Esophagus muscularis mucosa (tissue), 4 donors: Measurements from ENCODE around the gene ADH1C. TPM values are rescaled to one million over a fixed set of nuclear protein-coding genes. Genes with fewer than 3 reads are reported as not detected.

Experiments used
- DNase-seq: peaks from one replicate; pipeline ENCODE4 v3.0.0-alpha.2; 2017; ENCODE audit errors: extremely low spot score
- H3K27ac ChIP-seq, 4 donors: fragments of 200-600 bp; sonication (generic); replicated peaks in 1 of 4; 1 replicate in 3 of 4; 2 replicates in 1 of 4; pipeline ENCODE4 v1.5.1; 2016 to 2019; ENCODE audit warnings: mild to moderate bottlenecking in 1 of 4
- H3K27me3 ChIP-seq, 4 donors: fragments of 200-600 bp; sonication (generic); one replicate each; pipeline versions ENCODE4 v1.5.1 to v1.6.0; 2016 to 2019
- H3K36me3 ChIP-seq, 4 donors: fragments of 200-600 bp; sonication (generic); one replicate each; pipeline ENCODE4 v1.5.1; 2016 to 2019
- H3K4me1 ChIP-seq, 4 donors: fragments of 200-600 bp; sonication (generic); one replicate each; pipeline ENCODE4 v1.5.1; 2016 to 2019
- H3K4me3 ChIP-seq, 4 donors: fragments of 200-600 bp; sonication (generic); 1 replicate in 2 of 4; 2 replicates in 2 of 4; pipeline ENCODE4 v1.5.1; 2016 to 2019; ENCODE audit warnings: mild to moderate bottlenecking in 4 of 4, moderate library complexity in 1 of 4
- H3K9me3 ChIP-seq, 4 donors: fragments of 200-600 bp; sonication (generic); 1 replicate in 3 of 4; 2 replicates in 1 of 4; pipeline ENCODE4 v1.5.1; 2016 to 2019
- EP300 ChIP-seq: sonication (generic); formaldehyde crosslinking; IDR thresholded peaks from one replicate; pipeline ENCODE4 v1.6.1; 2017; ENCODE audit warnings: antibody characterized with exemption
- POLR2A ChIP-seq: fragments of 450-650 bp; IDR thresholded peaks from one replicate; pipeline ENCODE4 v1.6.1; 2017; ENCODE audit warnings: antibody characterized with exemption, moderate library complexity, mild to moderate bottlenecking, low read depth
- POLR2AphosphoS5 ChIP-seq, 2 donors: sonication (generic); formaldehyde crosslinking; IDR thresholded peaks; one replicate each; pipeline ENCODE4 v1.6.1; 2017; ENCODE audit warnings: antibody characterized with exemption in 2 of 2
- WGBS: methylation state at CpG from one replicate; pipeline ENCODE4 v1.1.5; 2018; 5-methylcytosine and 5-hydroxymethylcytosine counted together
- intact Hi-C: fragments of 100-400 bp; cut with DNase I; formaldehyde crosslinking; loops from one replicate; pipeline ENCODE4 v1.15.1; 2023
- total RNA-seq, 4 donors: library from RNA; depleted of rRNA; stranded (reverse); fragments of >200 nt; gene quantifications; one replicate each; pipeline versions ENCODE4 v1.1.0 to v1.2.1, GENCODE V29; 2016
- TF ChIP-seq, protein P1 (sequence below), 3 experiments: fragments of 200-600 bp in 2 of 3; fragments of 450-650 bp in 1 of 3; sonication (generic) in 2 of 3; IDR thresholded peaks; one replicate each; pipeline ENCODE4 v1.5.1; 2017 to 2019; ENCODE audit warnings: antibody characterized with exemption in 3 of 3, mild to moderate bottlenecking in 2 of 3, moderate library complexity in 1 of 3

The ADH1C gene
- total RNA-seq, 4 donors from 2014 or later: 4.0 to 6.1 (median 4.9) TPM

DNA sequence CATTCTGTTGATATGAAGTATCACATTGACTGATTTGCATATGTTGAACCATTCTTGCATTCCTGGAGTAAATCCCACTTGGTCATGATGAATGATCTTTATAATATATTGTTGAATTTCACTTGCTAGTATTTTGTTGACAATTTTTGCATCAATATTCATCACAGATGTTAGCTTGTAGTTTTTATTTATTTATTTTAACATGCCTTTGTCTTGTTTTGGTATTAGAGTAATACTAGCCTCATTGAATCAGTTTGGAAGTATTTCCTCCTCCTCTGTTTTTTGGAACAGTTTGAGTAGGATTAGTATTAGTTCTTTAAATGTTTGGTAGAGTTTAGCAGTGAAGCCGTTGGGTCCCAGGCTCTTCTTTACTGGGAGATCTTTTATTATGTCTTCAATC, 13.9 kb upstream of the ADH1C start:
- TF ChIP-seq POLR2A: no peak
- TF ChIP-seq EP300: no peak
- TF ChIP-seq, protein P1, sequence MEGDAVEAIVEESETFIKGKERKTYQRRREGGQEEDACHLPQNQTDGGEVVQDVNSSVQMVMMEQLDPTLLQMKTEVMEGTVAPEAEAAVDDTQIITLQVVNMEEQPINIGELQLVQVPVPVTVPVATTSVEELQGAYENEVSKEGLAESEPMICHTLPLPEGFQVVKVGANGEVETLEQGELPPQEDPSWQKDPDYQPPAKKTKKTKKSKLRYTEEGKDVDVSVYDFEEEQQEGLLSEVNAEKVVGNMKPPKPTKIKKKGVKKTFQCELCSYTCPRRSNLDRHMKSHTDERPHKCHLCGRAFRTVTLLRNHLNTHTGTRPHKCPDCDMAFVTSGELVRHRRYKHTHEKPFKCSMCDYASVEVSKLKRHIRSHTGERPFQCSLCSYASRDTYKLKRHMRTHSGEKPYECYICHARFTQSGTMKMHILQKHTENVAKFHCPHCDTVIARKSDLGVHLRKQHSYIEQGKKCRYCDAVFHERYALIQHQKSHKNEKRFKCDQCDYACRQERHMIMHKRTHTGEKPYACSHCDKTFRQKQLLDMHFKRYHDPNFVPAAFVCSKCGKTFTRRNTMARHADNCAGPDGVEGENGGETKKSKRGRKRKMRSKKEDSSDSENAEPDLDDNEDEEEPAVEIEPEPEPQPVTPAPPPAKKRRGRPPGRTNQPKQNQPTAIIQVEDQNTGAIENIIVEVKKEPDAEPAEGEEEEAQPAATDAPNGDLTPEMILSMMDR (IDR thresholded peaks at IDR 0.05): no peak
- no peak for TF ChIP-seq POLR2AphosphoS5 (IDR thresholded peaks at IDR 0.05)
- H3K36me3 ChIP-seq: no peaks in the 10 kb centered on the region
- no peaks in the 10 kb centered on the region for H3K27me3 ChIP-seq
- no peaks in the 10 kb centered on the region for H3K9me3 ChIP-seq
- H3K27ac ChIP-seq: no peak overlapping the region
- peaks cover 0 to 17% (median 13%) of the 10 kb centered on the region in 4 donors for H3K4me1 ChIP-seq
- no peak for DNase-seq
- H3K4me3 ChIP-seq: no peak overlapping the region
- intact Hi-C loops: no loop called here
- WGBS: 84% methylated on average over 1 of the region's 1 CpG

DNA sequence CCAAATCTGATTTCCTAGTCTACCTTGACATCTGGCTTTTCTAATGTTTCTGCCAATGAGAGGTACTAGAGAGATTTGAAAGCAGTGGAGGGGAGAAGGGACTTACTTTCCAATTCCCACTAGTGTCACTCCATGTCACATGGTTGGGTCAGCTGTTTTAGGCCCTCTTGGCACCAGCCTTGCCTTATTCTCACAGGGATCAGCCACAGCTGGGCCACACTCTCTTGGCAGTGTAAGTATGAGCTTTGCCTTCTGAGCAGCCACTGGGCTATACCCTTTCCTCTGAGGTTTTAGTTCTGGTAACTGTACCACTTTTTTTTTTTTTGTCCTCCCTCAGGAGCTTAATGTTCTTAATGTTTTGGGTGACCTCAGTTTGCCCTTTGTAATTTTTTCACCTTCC, 10.2 kb upstream of the ADH1C start:
- H3K27ac ChIP-seq: peak overlapping the region in 3 of 4 donors; percentile 34 to 44 (median 42)
- no peaks in the 10 kb centered on the region for H3K9me3 ChIP-seq
- peak in 1 of 2 donors; percentile 13 for TF ChIP-seq POLR2AphosphoS5 (IDR thresholded peaks at IDR 0.05)
- TF ChIP-seq, protein P1 (IDR thresholded peaks at IDR 0.05): no peak
- peaks cover 0 to 29% (median 13%) of the 10 kb centered on the region in 4 donors for H3K4me1 ChIP-seq
- H3K27me3 ChIP-seq: no peaks in the 10 kb centered on the region
- no peaks in the 10 kb centered on the region for H3K36me3 ChIP-seq
- DNase-seq: no peak
- intact Hi-C loops: no loop called here
- no peak overlapping the region for H3K4me3 ChIP-seq

DNA sequence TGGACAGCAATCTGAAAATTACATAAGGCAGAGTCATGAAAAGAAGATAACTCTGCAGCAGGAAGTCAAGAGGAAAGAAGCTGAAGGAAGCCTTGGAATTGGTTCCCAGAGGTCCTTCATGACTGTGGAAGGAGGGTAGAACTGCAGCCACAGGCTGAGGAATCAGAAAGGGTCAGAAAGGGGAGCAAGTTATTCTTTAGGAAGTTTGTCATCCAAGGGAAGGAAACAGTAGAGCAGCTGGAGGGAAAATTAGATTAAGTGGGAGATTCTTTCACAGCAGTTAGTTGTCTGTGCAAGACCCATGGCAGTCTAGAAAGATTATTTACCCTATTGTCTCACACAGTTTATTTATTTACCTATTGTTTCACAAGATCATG, 9.3 kb upstream of the ADH1C start:
- TF ChIP-seq POLR2AphosphoS5 (IDR thresholded peaks at IDR 0.05) (no peak), POLR2A (no peak), EP300 (no peak)
- TF ChIP-seq, protein P1 (IDR thresholded peaks at IDR 0.05): no peak
- DNase-seq: no peak
- intact Hi-C loops: no loop called here
- no peaks in the 10 kb centered on the region for H3K9me3 ChIP-seq
- no peaks in the 10 kb centered on the region for H3K36me3 ChIP-seq
- no peaks in the 10 kb centered on the region for H3K27me3 ChIP-seq
- H3K4me1 ChIP-seq: peaks cover 0 to 31% (median 13%) of the 10 kb centered on the region in 4 donors
- H3K27ac ChIP-seq: peak overlapping the region in 3 of 4 donors; percentile 32 to 44 (median 42)
- H3K4me3 ChIP-seq: no peak overlapping the region

DNA sequence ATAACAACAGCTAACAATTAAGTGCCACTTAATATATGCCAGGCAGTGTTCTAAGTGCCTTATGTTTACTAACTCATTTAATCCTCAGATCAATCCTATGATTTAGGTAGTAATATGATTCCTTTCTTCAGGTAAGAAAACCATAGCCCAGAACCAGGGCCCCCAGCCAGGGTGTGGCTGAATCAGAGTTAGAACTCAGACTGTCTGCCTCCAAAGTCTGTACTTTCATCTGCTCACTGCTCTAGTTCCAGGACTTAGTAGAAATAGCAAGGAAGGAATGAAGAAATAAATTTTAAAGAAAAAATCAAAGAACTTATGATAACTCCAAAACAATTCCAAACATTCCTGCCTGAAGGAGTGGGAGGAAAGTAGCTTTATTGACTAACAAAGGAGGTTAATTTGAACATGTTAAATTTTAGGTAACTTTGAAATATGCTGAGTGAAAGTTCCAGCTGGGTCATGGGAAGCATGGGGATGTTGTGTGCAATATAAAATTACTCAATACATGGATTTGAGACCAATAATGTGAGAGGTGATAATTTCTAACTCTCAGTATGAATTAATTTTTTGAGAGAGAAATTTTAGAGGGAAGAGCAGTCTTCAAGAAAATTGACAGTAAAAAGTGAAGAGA, 8.8 kb upstream of the ADH1C start:
- no peaks in the 10 kb centered on the region for H3K9me3 ChIP-seq
- no peak overlapping the region for H3K4me3 ChIP-seq
- peak overlapping the region in 3 of 4 donors; percentile 32 to 44 (median 42) for H3K27ac ChIP-seq
- TF ChIP-seq POLR2AphosphoS5 (IDR thresholded peaks at IDR 0.05): no peak
- no peak for TF ChIP-seq POLR2A
- TF ChIP-seq, protein P1 (IDR thresholded peaks at IDR 0.05): no peak
- TF ChIP-seq EP300: no peak
- DNase-seq: no peak
- intact Hi-C loops: no loop called here
- no peaks in the 10 kb centered on the region for H3K27me3 ChIP-seq
- peaks cover 0 to 31% (median 13%) of the 10 kb centered on the region in 4 donors for H3K4me1 ChIP-seq
- no peaks in the 10 kb centered on the region for H3K36me3 ChIP-seq
